ENCODE data around the gene SEL1L3. TPM values are rescaled to one million over a fixed set of nuclear protein-coding genes. Genes with fewer than 3 reads are reported as not detected.

The SEL1L3 gene
- total RNA-seq, 1 donor from 2014 or later, result 221 TPM

- DNase-seq (ENCODE audit: low spot score), result peak; percentile 75
Measured at GRCh38 chr4:25792200-25792791, 70.5 kb downstream of the SEL1L3 start.

GRCh38 chr4:25790024-25790423 lies 72.8 kb downstream of the SEL1L3 start:
- no peak for DNase-seq (ENCODE audit: low spot score)

- DNase-seq (ENCODE audit: low spot score), result peak; percentile 17
Measured at GRCh38 chr4:25788703-25789238, 74.0 kb downstream of the SEL1L3 start.

- DNase-seq (ENCODE audit: low spot score), result no peak
Measured at GRCh38 chr4:25786497-25787065, 76.2 kb downstream of the SEL1L3 start.

- DNase-seq (ENCODE audit: low spot score), result no peak
Measured at GRCh38 chr4:25783943-25784342, 78.8 kb downstream of the SEL1L3 start.

GRCh38 chr4:25783126-25783525 lies 79.7 kb downstream of the SEL1L3 start:
- DNase-seq (ENCODE audit: low spot score), result no peak

- no peak for DNase-seq (ENCODE audit: low spot score)
Measured at GRCh38 chr4:25782482-25782881, 80.3 kb downstream of the SEL1L3 start.

GRCh38 chr4:25779021-25779420 lies 83.8 kb downstream of the SEL1L3 start:
- no peak for DNase-seq (ENCODE audit: low spot score)

- no peak for DNase-seq (ENCODE audit: low spot score)
Measured at GRCh38 chr4:25776795-25777194, 86.0 kb downstream of the SEL1L3 start.

GRCh38 chr4:25775166-25775565 lies 87.6 kb downstream of the SEL1L3 start:
- DNase-seq (ENCODE audit: low spot score), result no peak

- no peak for DNase-seq (ENCODE audit: low spot score)
Measured at GRCh38 chr4:25773358-25773757, 89.4 kb downstream of the SEL1L3 start.

- DNase-seq (ENCODE audit: low spot score), result no peak
Measured at GRCh38 chr4:25771672-25772071, 91.1 kb downstream of the SEL1L3 start.

- no peak for DNase-seq (ENCODE audit: low spot score)
Measured at GRCh38 chr4:25770847-25771246, 91.9 kb downstream of the SEL1L3 start.

GRCh38 chr4:25769251-25769650 lies 93.5 kb downstream of the SEL1L3 start:
- DNase-seq (ENCODE audit: low spot score), result no peak

- peak; percentile 61 for DNase-seq (ENCODE audit: low spot score)
Measured at GRCh38 chr4:25767877-25768725, 94.7 kb downstream of the SEL1L3 start.

- no peak for DNase-seq (ENCODE audit: low spot score)
Measured at GRCh38 chr4:25760518-25761157, 102.2 kb downstream of the SEL1L3 start.

GRCh38 chr4:25760048-25760447 lies 102.7 kb downstream of the SEL1L3 start:
- DNase-seq (ENCODE audit: low spot score), result no peak

GRCh38 chr4:25759101-25759500 lies 103.7 kb downstream of the SEL1L3 start:
- no peak for DNase-seq (ENCODE audit: low spot score)

GRCh38 chr4:25757452-25757851 lies 105.3 kb downstream of the SEL1L3 start:
- DNase-seq (ENCODE audit: low spot score), result peak; percentile 60

GRCh38 chr4:25756503-25756902 lies 106.3 kb downstream of the SEL1L3 start:
- DNase-seq (ENCODE audit: low spot score), result peak; percentile 31

- DNase-seq (ENCODE audit: low spot score), result no peak
Measured at GRCh38 chr4:25755911-25756310, 106.9 kb downstream of the SEL1L3 start.

- no peak for DNase-seq (ENCODE audit: low spot score)
Measured at GRCh38 chr4:25753239-25753638, 109.5 kb downstream of the SEL1L3 start.

Data from mucosa of gallbladder (tissue), 1 donor.